OCI-LY7 (cell line): ENCODE data around the gene GGA2. TPM values are rescaled to one million over a fixed set of nuclear protein-coding genes. Genes with fewer than 3 reads are reported as not detected.

ENCODE experiments used
- Bru-seq: library from RNA; stranded (reverse); fragments of 400-500 nt; gene quantifications from one replicate; lab custom pipeline; 2021; lab: Mats Ljungman, UMichigan
- BruChase-seq, 2 experiments: library from RNA; stranded (reverse); fragments of 400-500 nt; gene quantifications; one replicate each; lab custom pipeline; 2021; lab: Mats Ljungman, UMichigan
- BruUV-seq: library from RNA; stranded (reverse); fragments of 400-500 nt; replicated peaks from 2 replicates; lab custom pipeline; 2021; lab: Mats Ljungman, UMichigan
- CTCF ChIA-PET: fragments of 300-600 bp; sonication (Branson Sonifier 250); formaldehyde crosslinking; loops from one replicate; lab custom pipeline; 2022; ENCODE audit warnings: antibody characterized with exemption; ENCODE audit not compliant: unreplicated experiment; lab: Charles Lee
- POLR2A ChIA-PET: fragments of 300-600 bp; sonication (Branson Sonifier 250); formaldehyde crosslinking; loops from one replicate; lab custom pipeline; 2022; ENCODE audit warnings: antibody characterized with exemption; lab: Charles Lee
- DNase-seq: peaks from one replicate; pipeline ENCODE4 v3.0.0-alpha.2; 2015; ENCODE audit warnings: low spot score
- H2AFZ ChIP-seq: fragments of 200-600 bp; sonication (generic), shearing (Covaris generic); 2 replicates; pipeline ENCODE4 v1.6.1; 2014; ENCODE audit warnings: mild to moderate bottlenecking, antibody characterized with exemption, low read length, moderate library complexity
- H3K27ac ChIP-seq: fragments of 200-600 bp; sonication (generic); 2 replicates; pipeline ENCODE4 v1.5.1; 2014; ENCODE audit warnings: mixed run types, low read depth, mild to moderate bottlenecking, moderate library complexity, low read length, inconsistent platforms; ENCODE audit not compliant: poor library complexity, severe bottlenecking
- H3K36me3 ChIP-seq: fragments of 200-600 bp; sonication (generic); 2 replicates; pipeline ENCODE4 v1.6.1; 2014; ENCODE audit warnings: mild to moderate bottlenecking, antibody characterized with exemption, low read length, moderate library complexity, mixed read lengths; ENCODE audit not compliant: insufficient read depth
- H3K4me1 ChIP-seq: fragments of 200-600 bp; sonication (generic); 2 replicates; pipeline ENCODE4 v1.5.1; 2014; ENCODE audit warnings: mild to moderate bottlenecking, low read length; ENCODE audit not compliant: insufficient read depth, poor library complexity, severe bottlenecking
- H3K4me2 ChIP-seq: fragments of 200-600 bp; sonication (generic); 2 replicates; pipeline ENCODE4 v1.6.1; 2014; ENCODE audit warnings: mild to moderate bottlenecking, low read length
- H3K4me3 ChIP-seq: fragments of 200-600 bp; sonication (generic); 2 replicates; pipeline ENCODE4 v1.5.1; 2014; ENCODE audit warnings: mild to moderate bottlenecking, low read depth, low read length; ENCODE audit not compliant: poor library complexity, severe bottlenecking
- H3K79me2 ChIP-seq: fragments of 200-600 bp; sonication (generic); 2 replicates; pipeline ENCODE4 v1.6.1; 2016; ENCODE audit warnings: low read depth, mild to moderate bottlenecking, low read length, moderate library complexity, mixed read lengths; ENCODE audit not compliant: insufficient read depth
- H3K9me2 ChIP-seq: fragments of 200-600 bp; sonication (generic); 2 replicates; pipeline ENCODE4 v1.6.1; 2016; ENCODE audit warnings: mild to moderate bottlenecking, low read length, mixed read lengths; ENCODE audit not compliant: insufficient read depth
- H3K9me3 ChIP-seq: fragments of 200-600 bp; sonication (generic); 2 replicates; pipeline ENCODE4 v1.6.1; 2014; ENCODE audit warnings: mild to moderate bottlenecking, mixed run types, low read length, mixed read lengths
- H4K20me1 ChIP-seq: fragments of 200-600 bp; sonication (generic); 2 replicates; pipeline ENCODE4 v1.6.1; 2014; ENCODE audit warnings: mild to moderate bottlenecking, antibody characterized with exemption, low read length, moderate library complexity, mixed read lengths; ENCODE audit not compliant: insufficient read depth
- EZH2phosphoT487 ChIP-seq: fragments of 200-600 bp; sonication (generic); IDR thresholded peaks from 2 replicates; pipeline ENCODE4 v1.6.1; 2018; ENCODE audit warnings: low read depth, borderline replicate concordance, mild to moderate bottlenecking, mixed run types, antibody characterized with exemption, low read length, moderate library complexity, mixed read lengths
- intact Hi-C: fragments of 100-400 bp; cut with micrococcal nuclease; formaldehyde crosslinking; loops from one replicate; pipeline ENCODE4 v1.10.0; 2022; ENCODE audit not compliant: unreplicated experiment
- long read RNA-seq: library from polyadenylated mRNA; stranded (forward); transcript quantifications from one replicate; pipeline ENCODE4 v2.0.0, GENCODE V29; 2022
- total RNA-seq, 2 experiments: library from RNA; depleted of rRNA in 1 of 2; stranded (reverse); fragments of >200 nt in 1 of 2; shearing (Covaris generic) in 1 of 2; gene quantifications; 2 replicates each; pipeline ENCODE4 v1.2.3, GENCODE V29; 2014 to 2022
- TF ChIP-seq, protein P1 (sequence below): fragments of 200-600 bp; sonication (generic); conservative IDR thresholded peaks from 2 replicates; pipeline ENCODE4 v1.5.1; 2014; ENCODE audit warnings: mild to moderate bottlenecking, antibody characterized with exemption, low read length, moderate library complexity, mixed read lengths

GGA2 gene
- total RNA-seq (2014; rRNA removed; shearing (Covaris generic)): 213 and 256 TPM in 2 replicates
- 580 and 590 TPM in 2 replicates for total RNA-seq (2022)
- Bru-seq, nascent RNA: percentile 97 among the genes with signal in this experiment
- percentile 98 among the genes with signal in this experiment for BruChase-seq, experiment 1, labeled RNA remaining after a 6-hour chase
- percentile 98 among the genes with signal in this experiment for BruChase-seq, experiment 2, labeled RNA remaining after a 2-hour chase
- long read RNA-seq, full-length matches to known transcripts: 709 of 1,249 reads
- long read RNA-seq, partial matches to known transcripts: 93 of 1,249 reads
- long read RNA-seq, other reads (novel, unspliced or antisense): 447 of 1,249 reads

GRCh38 chr16:23510164-23510914, at the start of gene GGA2:
Gene GGA2, minus strand, starts transcription at chr16:23510494. Its CDS starts 83 bp downstream, at chr16:23510411.
- TSS peak; percentile 92 for BruUV-seq
- Histone ChIP-seq H3K36me3 (peaks cover 52% of the 10 kb centered on the region), H4K20me1 (peaks cover 34% of the 10 kb centered on the region), H2AFZ (0 out of 2 replicates have a peak within 1 kb of the TSS, but pooled peaks have one; percentile 39), H3K4me3 (peak within 1 kb of the TSS; percentile 99), H3K4me2 (peak within 1 kb of the TSS; percentile 97), H3K4me1 (peaks cover 62% of the 10 kb centered on the region), H3K79me2 (peaks cover 55% of the 10 kb centered on the region), H3K9me2 (no peaks in the 10 kb centered on the region), H3K9me3 (peaks cover 4% of the 10 kb centered on the region; the same call in 1 of the 2 replicates), H3K27ac (peak within 1 kb of the TSS; percentile 91)
- peak; percentile 91 for DNase-seq
- ChIA-PET CTCF (no interaction called here), POLR2A (interaction anchor here (1.7 to 1.8 kb wide), 2 partner anchors 8 to 10 kb away, joined by 5 to 7 read pairs; no protein-coding TSS in a partner anchor)
- TF ChIP-seq, protein P1, sequence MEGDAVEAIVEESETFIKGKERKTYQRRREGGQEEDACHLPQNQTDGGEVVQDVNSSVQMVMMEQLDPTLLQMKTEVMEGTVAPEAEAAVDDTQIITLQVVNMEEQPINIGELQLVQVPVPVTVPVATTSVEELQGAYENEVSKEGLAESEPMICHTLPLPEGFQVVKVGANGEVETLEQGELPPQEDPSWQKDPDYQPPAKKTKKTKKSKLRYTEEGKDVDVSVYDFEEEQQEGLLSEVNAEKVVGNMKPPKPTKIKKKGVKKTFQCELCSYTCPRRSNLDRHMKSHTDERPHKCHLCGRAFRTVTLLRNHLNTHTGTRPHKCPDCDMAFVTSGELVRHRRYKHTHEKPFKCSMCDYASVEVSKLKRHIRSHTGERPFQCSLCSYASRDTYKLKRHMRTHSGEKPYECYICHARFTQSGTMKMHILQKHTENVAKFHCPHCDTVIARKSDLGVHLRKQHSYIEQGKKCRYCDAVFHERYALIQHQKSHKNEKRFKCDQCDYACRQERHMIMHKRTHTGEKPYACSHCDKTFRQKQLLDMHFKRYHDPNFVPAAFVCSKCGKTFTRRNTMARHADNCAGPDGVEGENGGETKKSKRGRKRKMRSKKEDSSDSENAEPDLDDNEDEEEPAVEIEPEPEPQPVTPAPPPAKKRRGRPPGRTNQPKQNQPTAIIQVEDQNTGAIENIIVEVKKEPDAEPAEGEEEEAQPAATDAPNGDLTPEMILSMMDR: no peak
- no peak for TF ChIP-seq EZH2phosphoT487
- intact Hi-C loops: loop anchor here (10.0 kb wide), 1 partner anchor 354 kb away; no protein-coding TSS in a partner anchor

DNA sequence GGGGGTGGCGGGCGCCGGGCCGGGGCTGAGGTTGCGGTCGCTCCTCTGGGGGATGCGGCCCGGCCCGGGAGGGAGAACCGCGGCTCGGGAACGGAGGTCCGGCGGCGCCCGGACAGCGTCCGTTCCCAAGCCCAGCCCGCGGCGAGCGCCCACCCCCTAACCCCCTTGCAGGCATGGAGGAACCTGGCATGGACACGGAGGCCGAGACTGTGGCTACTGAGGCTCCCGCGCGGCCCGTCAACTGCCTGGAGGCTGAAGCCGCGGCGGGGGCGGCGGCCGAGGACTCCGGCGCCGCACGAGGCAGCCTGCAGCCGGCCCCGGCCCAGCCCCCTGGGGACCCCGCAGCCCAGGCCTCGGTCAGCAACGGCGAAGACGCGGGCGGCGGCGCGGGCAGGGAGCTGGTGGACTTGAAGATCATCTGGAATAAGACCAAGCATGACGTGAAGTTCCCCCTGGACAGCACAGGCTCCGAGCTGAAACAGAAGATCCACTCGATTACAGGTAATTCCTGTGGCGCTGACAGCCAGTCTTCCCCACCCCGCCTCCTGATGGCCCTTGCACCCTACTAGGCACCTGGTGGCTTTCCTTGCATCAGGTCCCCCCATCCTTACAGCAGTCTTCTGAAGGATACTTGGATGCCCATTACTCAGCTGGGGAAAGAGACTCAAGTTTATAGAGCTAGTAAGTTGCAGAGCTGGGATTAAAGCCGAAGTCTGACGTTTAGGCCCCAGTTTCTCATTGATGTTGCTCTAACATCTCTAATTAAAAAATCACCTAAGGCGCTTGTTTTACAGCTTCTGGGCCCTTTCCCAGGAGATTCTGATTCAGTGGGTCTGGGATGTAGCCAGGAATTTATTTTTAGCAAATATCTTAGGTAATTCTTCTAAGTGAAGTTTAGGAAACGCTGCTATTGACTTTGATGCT, 47.7 kb upstream of the GGA2 start:
- H3K4me3 ChIP-seq: peak overlapping the region; percentile 98
- H4K20me1 ChIP-seq: no peaks in the 10 kb centered on the region; the same call in 1 of the 2 replicates
- H3K9me2 ChIP-seq: no peaks in the 10 kb centered on the region
- peaks cover 69% of the 10 kb centered on the region for H3K79me2 ChIP-seq
- TF ChIP-seq, protein P1: no peak
- TF ChIP-seq EZH2phosphoT487: no peak
- peak overlapping the region; percentile 57; the same call in 1 of the 2 replicates for H2AFZ ChIP-seq
- ChIA-PET POLR2A (interaction anchor here (0.6 to 1.3 kb wide), 5 partner anchors 30 to 107 kb away, joined by 3 to 7 read pairs (median 4); no protein-coding TSS in a partner anchor), CTCF (interaction anchor here (2.3 kb wide), 1 partner anchor 39 kb away, joined by 7 read pairs; no protein-coding TSS in a partner anchor)
- intact Hi-C loops: loop anchor here (1.0 to 2.0 kb wide), 5 partner anchors 38 to 120 kb away; partner anchors contain the start of genes DCTN5, NDUFAB1, PALB2 and PLK1
- H3K4me2 ChIP-seq: peak overlapping the region; percentile 98
- H3K9me3 ChIP-seq: no peaks in the 10 kb centered on the region
- peaks cover 58% of the 10 kb centered on the region for H3K36me3 ChIP-seq
- no TSS peak for BruUV-seq
- peak overlapping the region; percentile 35 for H3K27ac ChIP-seq
- DNase-seq: peak; percentile 9
- peaks cover 41% of the 10 kb centered on the region for H3K4me1 ChIP-seq
